Activated CD4-positive, alpha-beta T cell treated with anti-CD3 and anti-CD28 coated beads for 36 hours (primary cell): Measurements from ENCODE around the gene NAA50. TPM values are rescaled to one million over a fixed set of nuclear protein-coding genes. Genes with fewer than 3 reads are reported as not detected.

Experiments used
- ATAC-seq: fragments of 200-7000 bp; cut with Tn5 transposase; one replicate; pipeline ENCODE4 v1.10.0; 2021; ENCODE audit warnings: mild to moderate bottlenecking, moderate library complexity
- CTCF ChIA-PET: fragments of 350-600 bp; sonication (Branson Sonifier 250); formaldehyde crosslinking; loops from one replicate; lab custom pipeline; 2021; ENCODE audit warnings: antibody characterized with exemption; lab: Charles Lee
- POLR2A ChIA-PET: fragments of 350-600 bp; sonication (Branson Sonifier 250); formaldehyde crosslinking; loops from one replicate; lab custom pipeline; 2021; ENCODE audit warnings: antibody characterized with exemption, inconsistent platforms; lab: Charles Lee
- DNase-seq: peaks from one replicate; pipeline ENCODE4 v3.0.0-alpha.2; 2020
- H3K27ac Mint-ChIP-seq: one replicate; pipeline ENCODE4 v1.8.0; 2021; ENCODE audit warnings: mixed read lengths
- H3K27me3 Mint-ChIP-seq: one replicate; pipeline ENCODE4 v1.8.0; 2021; ENCODE audit warnings: mixed read lengths
- H3K36me3 Mint-ChIP-seq: one replicate; pipeline ENCODE4 v1.8.0; 2021; ENCODE audit warnings: low read depth, mixed read lengths
- H3K4me1 Mint-ChIP-seq: one replicate; pipeline ENCODE4 v1.8.0; 2021; ENCODE audit warnings: mixed read lengths
- H3K4me3 Mint-ChIP-seq: one replicate; pipeline ENCODE4 v1.8.0; 2021; ENCODE audit warnings: mild to moderate bottlenecking, moderate library complexity, mixed read lengths
- H3K9me3 Mint-ChIP-seq: one replicate; pipeline ENCODE4 v1.8.0; 2021; ENCODE audit warnings: low read depth, mixed read lengths
- intact Hi-C, 2 experiments: fragments of 100-400 bp; cut with DNase I in 1 of 2; cut with micrococcal nuclease in 1 of 2; formaldehyde crosslinking; loops; one replicate each; pipeline versions ENCODE4 v1.14.2 to v1.15.1; 2022 to 2024; cut with DNase I, micrococcal nuclease
- total RNA-seq, 2 experiments: library from RNA; stranded (reverse); gene quantifications; one replicate each; pipeline ENCODE4 v1.2.3, GENCODE V29; 2021

The NAA50 gene
- total RNA-seq, 2 experiments from 2014 or later = 97.1 to 122 TPM

GRCh38 chr3:113743006-113743630, 2.9 kb downstream of the NAA50 start:
- CTCF ChIA-PET = interaction anchor here (0.6 to 1.3 kb wide), 4 partner anchors 35 to 295 kb away, joined by 3 to 5 read pairs (median 3); no protein-coding TSS in a partner anchor
- Mint-ChIP-seq H3K36me3 (peaks cover 27% of the 10 kb centered on the region), H3K9me3 (no peaks in the 10 kb centered on the region), H3K27me3 (no peaks in the 10 kb centered on the region), H3K4me1 (peaks cover 63% of the 10 kb centered on the region), H3K4me3 (peak overlapping the region; percentile 93), H3K27ac (peak overlapping the region; percentile 47)
- POLR2A ChIA-PET = interaction anchor here (2.7 kb wide), 1 partner anchor 47 kb away, joined by 7 read pairs; the partner anchor contains the start of gene USF3
- intact Hi-C loops = loop anchor here in 1 of 2 experiments (10.0 kb wide), 1 partner anchor 1912 kb away; no protein-coding TSS in a partner anchor
- DNase-seq (no peak), ATAC-seq (no peak)

DNA sequence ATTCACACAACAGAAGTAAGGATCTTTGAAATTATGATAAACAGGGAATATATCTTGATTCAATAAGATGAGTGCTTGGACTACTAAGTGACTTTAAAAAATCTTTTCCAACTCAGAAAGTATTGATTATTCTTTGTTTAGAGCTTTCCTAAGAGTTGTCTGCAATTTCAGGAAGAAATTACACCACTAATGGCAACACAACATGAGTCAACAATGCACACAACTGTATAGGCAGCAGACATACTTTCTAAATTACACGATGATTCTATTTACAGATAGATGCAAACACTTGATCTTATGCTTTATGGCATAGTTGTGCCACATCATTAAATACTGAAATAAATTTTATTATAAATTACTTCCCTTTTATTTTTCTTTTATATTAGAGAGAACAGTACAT, 4.4 kb downstream of the NAA50 start:
- no peak overlapping the region for H3K4me3 Mint-ChIP-seq
- H3K36me3 Mint-ChIP-seq = peaks cover 27% of the 10 kb centered on the region

GRCh38 chr3:113741086-113741485, 5.0 kb downstream of the NAA50 start:
- ChIA-PET CTCF (interaction anchor here (0.8 to 9.8 kb wide), 5 partner anchors 7 to 104 kb away, joined by 3 to 101 read pairs (median 5); partner anchors contain the start of genes ATP6V1A and NAA50), POLR2A (no interaction called here)
- DNase-seq = no peak
- no peak overlapping the region for H3K4me3 Mint-ChIP-seq
- no peak for ATAC-seq
- no peaks in the 10 kb centered on the region for H3K9me3 Mint-ChIP-seq
- peaks cover 25% of the 10 kb centered on the region for H3K36me3 Mint-ChIP-seq
- no peaks in the 10 kb centered on the region for H3K27me3 Mint-ChIP-seq
- intact Hi-C loops = loop anchor here in 1 of 2 experiments (10.0 kb wide), 1 partner anchor 1914 kb away; no protein-coding TSS in a partner anchor
- peaks cover 72% of the 10 kb centered on the region for H3K4me1 Mint-ChIP-seq
- H3K27ac Mint-ChIP-seq = peak overlapping the region; percentile 1

More for the DNA sequence above, 4.4 kb downstream of the NAA50 start:
- ATAC-seq (no peak), DNase-seq (no peak)
- Mint-ChIP-seq H3K4me1 (peaks cover 70% of the 10 kb centered on the region), H3K27me3 (no peaks in the 10 kb centered on the region), H3K9me3 (no peaks in the 10 kb centered on the region), H3K27ac (peak overlapping the region; percentile 1)
- intact Hi-C loops = loop anchor here in 1 of 2 experiments (10.0 kb wide), 1 partner anchor 1913 kb away; no protein-coding TSS in a partner anchor
- ChIA-PET POLR2A (interaction anchor here (0.6 to 1.2 kb wide), 3 partner anchors 16 to 45 kb away, joined by 3 to 5 read pairs (median 3); partner anchors contain the start of gene USF3), CTCF (interaction anchor here (1.0 to 1.7 kb wide), 4 partner anchors 10 to 103 kb away, joined by 3 to 6 read pairs (median 4); no protein-coding TSS in a partner anchor)

DNA sequence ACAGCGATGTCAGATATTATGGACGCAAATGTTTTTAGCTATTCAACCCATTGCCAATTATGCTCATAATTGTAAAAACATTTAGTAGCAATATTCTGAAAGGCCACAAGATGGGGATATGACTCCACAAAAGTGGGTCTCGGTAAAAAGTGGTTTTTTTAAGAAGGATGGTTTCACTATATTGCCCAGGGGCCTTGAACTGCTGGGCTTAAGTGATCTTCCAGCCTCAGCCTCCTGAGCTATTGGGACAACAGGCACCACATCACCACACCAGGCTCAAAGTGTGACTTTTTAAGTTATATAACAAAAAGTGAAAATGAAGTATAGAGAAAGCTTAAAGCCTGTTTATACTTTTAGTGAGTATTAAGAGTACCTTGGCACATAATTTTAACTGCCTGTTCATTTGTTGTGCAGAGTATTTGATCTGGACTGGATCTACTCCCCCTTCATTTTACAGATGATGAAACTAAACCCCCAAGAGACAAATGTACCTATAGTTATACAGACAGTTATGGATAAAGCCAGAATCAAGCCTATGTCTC, 9.4 kb downstream of the NAA50 start:
- intact Hi-C loops = loop anchor here (1.0 to 10.0 kb wide), 7 partner anchors 9 to 418 kb away; partner anchors contain the start of genes GRAMD1C (in 2 of the 2), CCDC191 (in 1 of the 2) and QTRT2 (in 1 of the 2)
- ATAC-seq = peak; percentile 86
- H3K4me3 Mint-ChIP-seq = no peak overlapping the region
- no peaks in the 10 kb centered on the region for H3K9me3 Mint-ChIP-seq
- DNase-seq = peak; percentile 25
- H3K27ac Mint-ChIP-seq = peak overlapping the region; percentile 74
- ChIA-PET POLR2A (interaction anchor here (0.5 to 1.2 kb wide), 4 partner anchors 8 to 133 kb away, joined by 3 to 10 read pairs (median 4); no protein-coding TSS in a partner anchor), CTCF (interaction anchor here (0.6 to 9.8 kb wide), 31 partner anchors 12 to 1684 kb away, joined by 3 to 101 read pairs (median 4); partner anchors contain the start of genes ATP6V1A, CCDC191, GRAMD1C and NAA50)
- H3K27me3 Mint-ChIP-seq = no peaks in the 10 kb centered on the region
- H3K36me3 Mint-ChIP-seq = peaks cover 22% of the 10 kb centered on the region
- peaks cover 67% of the 10 kb centered on the region for H3K4me1 Mint-ChIP-seq

- ATAC-seq (no peak), DNase-seq (no peak)
- no peak overlapping the region for H3K4me3 Mint-ChIP-seq
- H3K36me3 Mint-ChIP-seq = peaks cover 28% of the 10 kb centered on the region
- intact Hi-C loops = loop anchor here in 1 of 2 experiments (10.0 kb wide), 1 partner anchor 423 kb away; no protein-coding TSS in a partner anchor
- ChIA-PET CTCF (interaction anchor here (9.8 kb wide), 1 partner anchor 17 kb away, joined by 101 read pairs; the partner anchor contains the start of genes ATP6V1A and NAA50), POLR2A (no interaction called here)
- H3K9me3 Mint-ChIP-seq = no peaks in the 10 kb centered on the region
- H3K4me1 Mint-ChIP-seq = peaks cover 32% of the 10 kb centered on the region
- H3K27me3 Mint-ChIP-seq = no peaks in the 10 kb centered on the region
- H3K27ac Mint-ChIP-seq = no peak overlapping the region
These were observed 14.4 kb downstream of the NAA50 start for GRCh38 chr3:113731694-113732093.

DNA sequence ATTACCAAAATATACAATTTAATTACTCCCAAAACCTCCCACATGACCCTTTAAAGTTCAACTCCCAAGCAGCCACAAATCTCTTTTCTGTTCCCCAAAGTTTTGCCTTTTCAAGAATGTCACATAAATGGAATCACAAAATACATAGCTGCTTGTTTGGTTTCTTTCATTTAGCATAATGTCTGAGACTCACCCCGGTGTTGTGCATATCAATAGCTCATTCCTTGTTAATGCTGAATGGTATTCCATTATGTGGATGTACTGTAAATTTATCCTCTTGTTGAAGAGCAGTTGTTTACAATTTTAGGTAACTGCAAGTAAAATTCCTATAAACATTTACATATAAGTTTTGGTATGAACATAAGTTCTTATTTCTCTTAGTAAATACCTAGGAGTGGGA, 15.5 kb downstream of the NAA50 start:
- intact Hi-C loops = loop anchor here in 1 of 2 experiments (10.0 kb wide), 1 partner anchor 424 kb away; no protein-coding TSS in a partner anchor
- H3K27me3 Mint-ChIP-seq = no peaks in the 10 kb centered on the region
- no peak overlapping the region for H3K27ac Mint-ChIP-seq
- DNase-seq = no peak
- peaks cover 30% of the 10 kb centered on the region for H3K36me3 Mint-ChIP-seq
- peaks cover 32% of the 10 kb centered on the region for H3K4me1 Mint-ChIP-seq
- no peaks in the 10 kb centered on the region for H3K9me3 Mint-ChIP-seq
- H3K4me3 Mint-ChIP-seq = no peak overlapping the region
- CTCF ChIA-PET = no interaction called here
- POLR2A ChIA-PET = interaction anchor here (0.6 kb wide), 1 partner anchor 385 kb away, joined by 3 read pairs; no protein-coding TSS in a partner anchor
- ATAC-seq = no peak

GRCh38 chr3:113728661-113729060, 17.4 kb downstream of the NAA50 start:
- DNase-seq = no peak
- Mint-ChIP-seq H3K36me3 (peaks cover 29% of the 10 kb centered on the region), H3K4me3 (no peak overlapping the region), H3K27me3 (no peaks in the 10 kb centered on the region), H3K9me3 (no peaks in the 10 kb centered on the region), H3K4me1 (peaks cover 23% of the 10 kb centered on the region), H3K27ac (no peak overlapping the region)
- ChIA-PET CTCF (interaction anchor here (8.9 kb wide), 1 partner anchor 7 kb away, joined by 43 read pairs; no protein-coding TSS in a partner anchor), POLR2A (no interaction called here)
- no peak for ATAC-seq
- intact Hi-C loops = no loop called here

GRCh38 chr3:113721636-113722035, 24.4 kb downstream of the NAA50 start:
- POLR2A ChIA-PET = no interaction called here

GRCh38 chr3:113719758-113720157, 26.3 kb downstream of the NAA50 start:
- DNase-seq (no peak), ATAC-seq (no peak)
- Mint-ChIP-seq H3K9me3 (no peaks in the 10 kb centered on the region), H3K27me3 (no peaks in the 10 kb centered on the region), H3K4me1 (peaks cover 19% of the 10 kb centered on the region), H3K27ac (no peak overlapping the region), H3K36me3 (peaks cover 56% of the 10 kb centered on the region), H3K4me3 (no peak overlapping the region)
- ChIA-PET CTCF (interaction anchor here (0.5 to 8.9 kb wide), 5 partner anchors 16 to 336 kb away, joined by 3 to 43 read pairs (median 4); no protein-coding TSS in a partner anchor), POLR2A (no interaction called here)
- intact Hi-C loops = no loop called here

More at GRCh38 chr3:113721636-113722035, 24.4 kb downstream of the NAA50 start:
- DNase-seq = no peak
- Mint-ChIP-seq H3K27me3 (no peaks in the 10 kb centered on the region), H3K27ac (peak overlapping the region; percentile 15), H3K36me3 (peaks cover 52% of the 10 kb centered on the region), H3K4me1 (peaks cover 26% of the 10 kb centered on the region), H3K9me3 (no peaks in the 10 kb centered on the region), H3K4me3 (no peak overlapping the region)
- CTCF ChIA-PET = interaction anchor here (0.9 to 8.9 kb wide), 2 partner anchors 14 to 72 kb away, joined by 3 to 43 read pairs; no protein-coding TSS in a partner anchor
- ATAC-seq = no peak
- intact Hi-C loops = no loop called here

GRCh38 chr3:113719294-113719693, 26.8 kb downstream of the NAA50 start:
- ATAC-seq (no peak), DNase-seq (no peak)
- Mint-ChIP-seq H3K27me3 (no peaks in the 10 kb centered on the region), H3K9me3 (no peaks in the 10 kb centered on the region), H3K4me1 (peaks cover 18% of the 10 kb centered on the region), H3K27ac (no peak overlapping the region), H3K4me3 (no peak overlapping the region), H3K36me3 (peaks cover 56% of the 10 kb centered on the region)
- POLR2A ChIA-PET = interaction anchor here (0.5 kb wide), 1 partner anchor 116 kb away, joined by 3 read pairs; no protein-coding TSS in a partner anchor
- CTCF ChIA-PET = interaction anchor here (0.8 to 1.9 kb wide), 3 partner anchors 19 to 193 kb away, joined by 4 to 5 read pairs (median 4); no protein-coding TSS in a partner anchor
- intact Hi-C loops = no loop called here
